ENCODE measurements around the gene KLF7. TPM values are rescaled to one million over a fixed set of nuclear protein-coding genes. Genes with fewer than 3 reads are reported as not detected.

Gene KLF7
- total and polyA plus RNA-seq, 9 of the 15 experiments (the other 6 are each of a cell fraction or from before 2014, with no cell fraction given): 0.04 to 0.54 (median 0.07) TPM

GRCh38 chr2:207150284-207150683 is 15.5 kb downstream of the KLF7 start (continued):
- no peak for TF ChIP-seq MGA (IDR thresholded peaks at IDR 0.05)
